H7 (cell line): Measurements from ENCODE around the gene SPPL3. TPM values are rescaled to one million over a fixed set of nuclear protein-coding genes. Genes with fewer than 3 reads are reported as not detected.
A peak's percentile ranks its signal among the peaks of the same experiment; 100 is the strongest.

Experiments
- DNase-seq: peaks from one replicate; pipeline ENCODE4 v3.0.0; 2012
- H3K27me3 ChIP-seq: 2 replicates; pipeline ENCODE4 v1.6.0; 2011; ENCODE audit warnings: mild to moderate bottlenecking, low read length; ENCODE audit not compliant: control insufficient read depth, insufficient read depth
- H3K36me3 ChIP-seq: replicated peaks from 2 replicates; pipeline ENCODE4 v1.5.1; 2011; ENCODE audit warnings: low read length; ENCODE audit not compliant: control insufficient read depth, insufficient read depth
- H3K4me3 ChIP-seq: 2 replicates; pipeline ENCODE4 v1.5.1; 2011; ENCODE audit warnings: low read depth, mild to moderate bottlenecking, control low read depth, low read length, moderate library complexity; ENCODE audit not compliant: insufficient read depth
- total RNA-seq: library from RNA; depleted of rRNA; stranded (reverse); fragments of >200 nt; shearing (Covaris generic); gene quantifications from 2 replicates; pipeline ENCODE4 v1.2.3, GENCODE V29; 2014

SPPL3 gene
- total RNA-seq, 1 experiment from 2014 or later, result 9.0 TPM

DNA sequence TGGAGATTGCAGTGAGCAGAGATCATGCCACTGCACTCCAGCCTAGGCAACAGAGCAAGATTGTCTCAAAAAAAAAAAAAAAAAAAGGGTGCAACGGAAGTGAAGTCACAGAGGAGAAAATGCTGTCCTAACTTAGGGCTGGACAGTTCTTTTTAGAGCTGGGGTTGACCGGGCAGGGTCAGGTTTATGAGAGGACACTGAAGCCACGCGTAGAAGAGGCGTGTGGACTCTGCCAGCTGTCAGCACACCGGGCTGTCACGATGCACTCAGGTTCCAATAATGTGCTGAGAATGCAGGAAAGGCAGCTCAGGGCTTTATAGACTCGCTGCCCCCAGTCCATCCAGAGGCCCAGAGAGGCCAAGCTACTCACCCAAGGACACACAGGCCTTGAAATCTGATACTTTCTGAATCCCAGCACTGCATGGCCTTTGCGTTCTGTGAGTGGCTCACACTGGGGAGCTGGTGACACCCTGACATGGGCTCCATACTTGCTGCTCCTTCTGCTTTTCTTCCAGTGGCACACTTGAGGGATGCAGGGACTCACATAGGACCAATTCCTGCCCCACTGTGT, 28.9 kb upstream of the SPPL3 start:
- no peaks in the 10 kb centered on the region for H3K27me3 ChIP-seq
- H3K36me3 ChIP-seq, result no peaks in the 10 kb centered on the region
- H3K4me3 ChIP-seq, result no peak overlapping the region
- no peak for DNase-seq

- no peak overlapping the region for H3K4me3 ChIP-seq
- no peak for DNase-seq
- no peaks in the 10 kb centered on the region for H3K36me3 ChIP-seq
These were observed 27.9 kb upstream of the SPPL3 start for GRCh38 chr12:120932058-120932457.

GRCh38 chr12:120930032-120930431, 25.9 kb upstream of the SPPL3 start:
- no peaks in the 10 kb centered on the region for H3K36me3 ChIP-seq
- DNase-seq, result no peak
- H3K4me3 ChIP-seq, result no peak overlapping the region
- H3K27me3 ChIP-seq, result no peaks in the 10 kb centered on the region

More at GRCh38 chr12:120932058-120932457, 27.9 kb upstream of the SPPL3 start:
- no peaks in the 10 kb centered on the region for H3K27me3 ChIP-seq

- H3K36me3 ChIP-seq, result no peaks in the 10 kb centered on the region
- DNase-seq, result no peak
- no peak overlapping the region for H3K4me3 ChIP-seq
- no peaks in the 10 kb centered on the region for H3K27me3 ChIP-seq
These were observed 24.9 kb upstream of the SPPL3 start for GRCh38 chr12:120928864-120929652.

- Histone ChIP-seq H3K4me3 (no peak overlapping the region), H3K36me3 (no peaks in the 10 kb centered on the region), H3K27me3 (no peaks in the 10 kb centered on the region)
- DNase-seq, result no peak
These were observed 21.8 kb upstream of the SPPL3 start for GRCh38 chr12:120925740-120926563.

GRCh38 chr12:120922279-120922678, 18.1 kb upstream of the SPPL3 start:
- H3K4me3 ChIP-seq, result no peak overlapping the region
- H3K27me3 ChIP-seq, result no peaks in the 10 kb centered on the region
- H3K36me3 ChIP-seq, result no peaks in the 10 kb centered on the region
- DNase-seq, result peak; percentile 43

- DNase-seq, result no peak
- Histone ChIP-seq H3K4me3 (no peak overlapping the region), H3K36me3 (no peaks in the 10 kb centered on the region), H3K27me3 (no peaks in the 10 kb centered on the region)
These were observed 17.5 kb upstream of the SPPL3 start for GRCh38 chr12:120921637-120922036.

DNA sequence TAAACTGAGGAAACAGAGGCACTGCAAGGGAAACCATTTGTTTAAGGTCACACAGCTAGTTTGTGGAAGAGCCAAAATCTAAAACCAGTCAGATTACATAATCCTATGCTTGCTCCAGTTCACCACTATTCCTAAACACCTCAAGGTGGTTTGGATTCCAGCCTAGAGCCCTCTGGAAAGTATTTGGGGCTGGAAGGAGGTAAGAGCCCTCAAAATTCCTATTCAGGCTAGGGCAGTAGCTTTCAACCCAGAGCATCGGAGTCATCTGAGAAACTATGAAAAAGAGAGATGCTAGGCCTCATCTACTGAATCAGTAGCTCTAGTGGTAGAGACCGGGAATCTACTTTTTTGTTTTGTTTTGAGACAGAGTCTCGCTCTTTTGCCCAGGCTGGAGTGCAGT, 16.0 kb upstream of the SPPL3 start:
- no peak overlapping the region for H3K4me3 ChIP-seq
- DNase-seq, result no peak
- no peaks in the 10 kb centered on the region for H3K36me3 ChIP-seq
- no peaks in the 10 kb centered on the region for H3K27me3 ChIP-seq

- no peak for DNase-seq
- no peaks in the 10 kb centered on the region for H3K27me3 ChIP-seq
- no peak overlapping the region for H3K4me3 ChIP-seq
- no peaks in the 10 kb centered on the region for H3K36me3 ChIP-seq
These were observed 13.6 kb upstream of the SPPL3 start for GRCh38 chr12:120917748-120918147.

- DNase-seq, result no peak
- Histone ChIP-seq H3K36me3 (no peaks in the 10 kb centered on the region), H3K27me3 (no peaks in the 10 kb centered on the region), H3K4me3 (no peak overlapping the region)
These were observed 12.4 kb upstream of the SPPL3 start for GRCh38 chr12:120916561-120916960.

DNA sequence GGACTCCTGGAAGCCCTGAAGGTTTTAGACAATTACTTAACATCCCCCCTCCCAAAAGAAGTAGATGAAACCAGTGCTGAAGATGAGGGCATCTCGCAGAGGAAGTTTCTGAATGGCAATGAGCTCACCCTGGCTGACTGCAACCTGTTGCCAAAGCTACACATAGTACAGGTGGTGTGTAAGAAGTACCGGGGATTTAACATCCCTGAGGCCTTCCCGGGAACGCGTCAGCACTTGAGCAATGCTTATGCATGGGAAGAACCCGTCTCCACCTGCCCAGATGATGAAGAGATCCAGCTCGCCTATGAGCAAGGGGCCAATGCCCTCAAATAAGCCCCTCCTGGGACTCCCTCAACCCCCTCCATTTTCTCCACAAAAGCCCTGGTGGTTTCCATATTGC, 10.6 kb upstream of the SPPL3 start:
- Histone ChIP-seq H3K36me3 (no peaks in the 10 kb centered on the region), H3K27me3 (no peaks in the 10 kb centered on the region), H3K4me3 (no peak overlapping the region)
- no peak for DNase-seq

DNA sequence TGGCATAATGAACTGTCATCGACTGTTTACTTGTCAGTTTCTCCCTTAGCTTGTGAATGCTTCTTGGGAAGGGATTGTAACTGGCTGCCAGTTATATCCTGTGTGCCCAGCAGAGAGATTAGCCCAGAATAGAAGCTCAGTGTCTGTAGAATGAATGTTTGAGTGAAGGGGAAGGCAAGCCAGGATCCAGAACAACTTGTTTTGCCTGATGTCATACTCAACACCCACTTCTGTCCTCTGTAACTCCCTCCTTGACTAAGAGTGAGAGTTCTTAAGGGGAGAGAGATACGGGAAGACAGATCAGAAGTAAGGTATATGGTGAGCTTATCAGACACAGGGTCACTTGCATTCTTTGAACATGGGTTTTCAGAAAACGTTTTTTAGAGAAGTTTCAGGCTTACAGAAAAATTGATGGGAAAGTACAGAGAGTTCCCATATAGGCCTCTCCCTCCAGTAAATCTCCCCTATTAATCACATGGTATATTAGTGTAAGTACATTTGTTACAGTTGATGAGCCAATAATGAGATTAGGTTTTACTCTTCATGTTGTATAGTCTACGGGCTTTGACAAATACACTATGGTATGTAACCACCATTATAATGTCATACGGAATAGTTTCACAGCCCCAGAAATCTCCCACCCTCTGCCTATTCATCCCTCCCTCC, 5.6 kb upstream of the SPPL3 start:
- no peak overlapping the region for H3K4me3 ChIP-seq
- no peaks in the 10 kb centered on the region for H3K36me3 ChIP-seq

DNA sequence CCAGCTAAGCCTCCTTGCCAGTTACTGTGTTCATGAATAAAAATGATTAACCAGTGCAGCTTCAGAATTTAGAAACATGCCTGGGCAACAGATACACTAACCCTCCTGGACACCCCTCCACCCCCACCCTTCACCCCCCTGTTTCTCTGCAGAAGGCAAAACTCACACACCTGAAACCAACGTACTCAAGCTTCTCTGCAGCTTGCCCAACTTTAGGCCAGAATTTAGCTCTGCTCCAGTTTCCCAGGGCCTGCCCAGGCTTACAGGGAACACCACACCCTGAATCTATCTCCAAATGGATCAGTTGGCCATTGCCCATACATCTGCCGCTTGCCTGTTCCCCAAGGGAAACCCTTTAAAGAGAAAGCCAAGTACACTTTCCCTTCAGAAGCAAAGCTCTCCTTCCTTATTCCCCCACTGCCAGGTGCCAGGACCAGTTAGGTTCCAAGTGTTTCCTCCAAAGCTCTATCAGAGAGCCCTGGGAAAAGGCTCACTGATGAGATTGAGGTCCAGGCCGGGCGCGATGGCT, 1.8 kb upstream of the SPPL3 start:
- DNase-seq, result no peak
- no peaks in the 10 kb centered on the region for H3K27me3 ChIP-seq
- H3K36me3 ChIP-seq, result no peaks in the 10 kb centered on the region
- no peak overlapping the region for H3K4me3 ChIP-seq

More for the DNA sequence above, 5.6 kb upstream of the SPPL3 start:
- H3K27me3 ChIP-seq, result no peaks in the 10 kb centered on the region
- DNase-seq, result no peak
